GM18873 (cell line): ENCODE measurements around the gene TOM1L2.
"Not testable (repeated sequence)": the region's sequence is repeated elsewhere in the genome, so short reads cannot be mapped to it uniquely, and the experiment has no call there.

Experiments used
- ATAC-seq: cut with Tn5 transposase; IDR thresholded peaks from one replicate; pipeline ENCODE4 v1.9.1; 2021; ENCODE audit warnings: mild to moderate bottlenecking, moderate library complexity, moderate number of reproducible peaks; ENCODE audit not compliant: unreplicated experiment, low FRiP score

The TOM1L2 gene

DNA sequence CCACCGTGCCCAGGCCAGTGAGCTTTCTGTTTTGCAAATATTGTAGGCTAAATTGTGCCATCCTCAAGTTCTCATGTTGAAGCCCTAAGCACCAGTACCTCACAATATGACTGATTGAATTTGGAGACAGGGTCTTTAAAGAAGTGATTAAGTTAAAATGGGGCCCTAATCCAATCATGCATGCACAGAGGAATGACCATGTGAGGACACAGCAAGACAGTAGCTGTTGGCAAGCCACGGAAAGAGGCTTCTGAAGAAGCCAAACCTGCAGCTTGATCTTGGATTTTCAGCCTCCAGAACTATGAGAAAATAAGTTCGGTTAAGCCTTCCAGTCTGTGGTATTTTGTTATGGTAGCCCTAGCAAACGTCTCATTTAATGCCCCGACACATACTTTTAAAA is 24.9 kb downstream of the TOM1L2 start:
- ATAC-seq = no peak

DNA sequence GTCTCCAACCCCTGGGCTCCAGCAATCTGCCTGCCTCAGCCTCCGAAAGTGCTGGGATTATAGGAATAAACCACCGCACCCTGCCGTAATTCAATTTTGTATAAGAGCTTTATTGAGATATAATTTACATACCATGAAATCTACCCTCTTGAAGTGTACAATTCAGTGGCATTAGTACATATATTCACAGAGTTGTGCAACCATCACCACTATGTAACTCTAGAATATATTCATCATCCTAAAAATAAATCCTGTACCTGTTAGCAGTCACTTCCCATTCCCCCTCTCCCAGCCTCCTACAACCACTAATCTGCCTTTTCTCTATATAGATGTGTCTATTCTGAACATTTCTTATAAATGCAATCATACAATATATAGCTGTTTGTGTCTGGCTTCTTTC is 26.1 kb downstream of the TOM1L2 start:
- ATAC-seq = no peak

DNA sequence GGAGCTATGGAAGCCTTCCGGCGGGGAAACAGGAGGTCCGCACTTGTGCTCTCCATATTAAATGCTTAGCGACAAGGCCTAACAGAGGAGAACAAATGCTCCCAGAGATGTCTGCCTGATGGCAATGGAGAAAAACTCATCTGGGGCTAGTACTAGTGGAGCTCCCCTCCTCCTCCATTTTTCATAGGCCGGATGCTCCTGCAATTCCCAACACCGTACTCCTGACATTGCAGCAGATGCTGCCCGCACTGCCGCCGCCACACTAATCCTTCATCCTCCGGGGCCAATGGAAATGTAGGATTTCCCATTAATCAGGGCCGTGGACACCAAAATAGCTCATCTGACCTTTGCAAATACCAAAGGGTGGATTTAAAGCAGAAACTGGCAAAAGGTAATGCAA is 27.5 kb downstream of the TOM1L2 start:
- ATAC-seq = no peak

DNA sequence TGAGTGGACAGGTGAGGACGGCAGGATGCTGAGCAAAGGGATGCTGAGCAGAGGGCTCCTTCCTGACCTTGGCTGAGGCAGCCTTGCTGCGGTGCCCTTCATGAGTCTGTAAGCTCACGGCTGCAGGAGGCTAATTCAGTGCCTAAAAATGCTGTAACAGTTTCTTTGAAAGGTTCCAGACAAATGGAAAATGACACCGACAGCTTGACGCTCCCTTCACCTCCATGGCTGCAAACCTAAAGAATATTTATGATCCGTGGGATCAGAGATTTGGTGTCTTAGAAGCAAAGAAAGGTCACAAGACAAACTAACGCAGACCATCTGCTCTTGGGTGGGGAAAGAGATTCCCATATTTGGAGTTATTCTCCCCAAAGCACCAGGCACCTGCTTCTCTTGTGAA is 28.0 kb downstream of the TOM1L2 start:
- ATAC-seq = no peak

DNA sequence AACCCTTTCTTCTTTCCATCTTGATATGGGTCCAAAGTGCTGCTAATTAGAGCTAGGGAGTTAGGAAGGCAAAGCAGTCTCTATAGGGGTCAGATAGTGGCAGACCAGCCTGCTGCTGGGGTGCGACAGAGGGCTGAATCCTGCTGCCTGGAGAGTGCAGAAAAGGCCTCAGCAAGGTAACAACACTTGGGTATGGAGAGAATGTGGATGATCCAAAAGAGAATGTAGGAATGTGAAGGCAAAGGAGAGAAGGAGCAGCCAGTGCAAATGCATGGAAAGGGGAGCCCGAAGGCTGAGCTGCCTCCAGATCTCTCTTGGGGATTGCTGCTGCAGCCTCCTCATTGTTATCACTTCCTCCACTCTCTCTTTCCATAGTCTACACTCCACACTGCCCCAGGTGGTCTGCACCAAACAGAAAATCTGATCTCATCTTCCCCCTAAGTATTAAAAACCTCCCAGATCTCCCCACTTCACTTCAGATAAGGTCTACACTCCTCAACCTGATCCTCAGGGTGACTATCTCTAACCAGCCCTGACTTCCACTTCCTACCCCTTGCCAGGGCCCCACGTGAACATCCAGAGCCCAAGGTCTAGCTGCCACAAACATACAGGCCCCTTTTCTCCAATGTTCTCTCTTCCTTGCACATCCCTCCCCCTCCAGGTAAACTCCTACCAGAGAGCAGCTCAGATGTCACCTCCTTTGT is 28.8 kb downstream of the TOM1L2 start:
- ATAC-seq = no peak

DNA sequence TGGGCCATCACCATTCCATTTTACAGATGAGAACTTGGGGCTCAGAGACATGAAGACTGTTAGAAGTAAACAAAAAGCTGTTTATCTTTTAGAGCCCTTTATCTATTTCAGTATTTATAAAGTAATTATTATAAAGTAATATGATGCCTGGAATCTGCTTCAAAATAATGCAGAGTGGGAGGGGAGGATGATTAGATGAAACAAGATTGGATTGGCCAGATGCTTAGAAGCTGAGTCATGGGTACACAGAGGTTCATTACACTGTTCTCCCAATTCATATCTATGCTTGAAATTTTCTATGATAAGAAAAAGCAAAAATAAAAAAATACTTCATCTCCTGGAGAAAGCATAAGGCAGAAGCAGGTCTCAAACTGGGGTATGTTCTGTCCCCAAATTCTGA is 29.4 kb downstream of the TOM1L2 start:
- no peak for ATAC-seq

DNA sequence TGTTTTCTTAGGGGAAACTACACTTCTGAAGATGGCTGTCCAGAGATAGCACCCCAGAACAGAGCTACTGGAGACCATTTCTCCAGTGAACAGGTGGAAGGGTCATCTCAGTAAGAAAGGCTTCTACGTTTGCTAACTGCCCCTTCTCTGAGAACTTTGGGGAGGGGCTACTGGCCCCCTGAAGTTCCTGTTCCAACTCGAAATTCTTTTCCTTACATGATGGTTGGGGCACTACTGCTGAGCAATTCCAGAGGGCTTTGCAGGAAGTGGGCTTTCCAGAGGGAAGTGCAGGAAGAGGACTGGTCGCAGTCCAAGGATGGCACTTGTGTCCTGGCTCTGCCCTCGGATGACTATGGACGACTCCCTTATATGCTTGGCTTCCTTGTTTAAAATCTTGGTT is 31.2 kb downstream of the TOM1L2 start:
- ATAC-seq = no peak

DNA sequence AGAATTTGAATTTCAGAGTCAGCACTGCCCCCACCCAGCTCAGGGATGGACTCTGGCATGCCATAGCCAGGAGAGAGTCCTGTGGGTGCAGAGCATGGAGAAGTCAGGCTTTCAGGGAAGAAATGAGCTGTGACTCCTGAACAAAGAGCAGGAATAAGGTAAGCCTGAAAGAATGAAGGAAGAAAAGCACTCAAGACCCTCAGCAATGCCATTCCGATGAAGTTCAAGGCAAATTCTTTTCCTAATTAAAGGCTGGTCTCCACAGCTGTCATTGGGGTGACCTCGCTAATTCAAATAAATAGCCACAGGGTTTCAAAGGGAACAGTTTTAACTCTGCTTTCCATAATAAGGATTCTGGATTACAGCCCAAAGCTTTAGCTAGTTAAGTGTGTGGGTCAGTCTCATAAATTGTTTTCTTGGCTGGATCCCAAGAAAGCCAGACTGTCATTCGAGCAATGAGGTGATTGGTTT is 31.7 kb downstream of the TOM1L2 start:
- no peak for ATAC-seq

DNA sequence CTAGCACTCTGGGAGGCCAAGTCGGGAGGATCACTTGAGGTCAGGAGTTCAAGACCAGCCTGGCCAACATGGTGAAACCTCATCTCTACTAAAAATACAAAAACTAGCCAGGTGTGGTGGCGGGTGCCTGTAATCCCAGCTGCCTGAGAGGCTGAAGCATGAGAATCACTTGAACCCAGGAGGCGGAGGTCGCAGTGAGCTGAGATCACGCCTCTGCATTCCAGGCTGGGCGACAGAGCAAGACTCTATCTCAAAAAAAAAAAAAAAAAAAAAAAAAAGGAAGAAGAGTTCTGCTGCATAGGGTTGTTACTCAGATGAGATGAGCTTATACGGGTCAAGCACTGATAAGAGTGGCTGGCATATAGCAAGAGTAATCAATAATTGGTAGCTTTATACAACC is 32.3 kb downstream of the TOM1L2 start:
- ATAC-seq = not testable (repeated sequence)

DNA sequence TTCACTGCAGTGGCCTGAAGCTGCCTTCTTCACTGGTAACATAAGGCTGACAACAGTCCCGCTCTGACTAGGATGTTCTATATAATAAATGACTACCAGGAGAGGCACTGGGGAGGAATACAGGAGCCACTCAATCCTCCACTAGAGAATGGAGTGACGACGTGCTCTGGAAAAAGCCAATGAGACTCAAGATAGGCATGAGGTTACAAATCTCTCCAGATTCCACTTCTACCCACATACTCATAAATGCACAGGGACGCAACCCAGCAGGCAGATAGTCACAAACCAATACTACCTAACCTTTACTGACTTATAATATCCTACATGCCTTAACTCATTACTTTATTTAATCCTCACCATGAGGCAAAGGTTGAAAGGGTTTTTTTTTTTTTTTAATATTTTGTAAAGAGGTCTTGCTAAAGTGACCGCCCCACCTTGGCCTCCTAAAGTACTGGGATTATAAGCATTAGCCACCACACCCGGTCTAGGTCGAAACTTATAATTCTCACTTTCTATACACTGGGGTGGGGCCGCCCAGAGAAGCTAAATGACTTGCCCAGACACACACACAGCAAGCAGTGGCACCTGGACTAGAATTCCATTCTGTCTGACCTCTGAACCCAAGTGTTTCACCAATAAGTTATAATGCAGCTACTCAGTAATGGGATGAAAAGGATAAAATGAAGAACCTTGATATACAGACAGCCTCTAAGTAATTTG is 33.7 kb downstream of the TOM1L2 start:
- no peak for ATAC-seq

DNA sequence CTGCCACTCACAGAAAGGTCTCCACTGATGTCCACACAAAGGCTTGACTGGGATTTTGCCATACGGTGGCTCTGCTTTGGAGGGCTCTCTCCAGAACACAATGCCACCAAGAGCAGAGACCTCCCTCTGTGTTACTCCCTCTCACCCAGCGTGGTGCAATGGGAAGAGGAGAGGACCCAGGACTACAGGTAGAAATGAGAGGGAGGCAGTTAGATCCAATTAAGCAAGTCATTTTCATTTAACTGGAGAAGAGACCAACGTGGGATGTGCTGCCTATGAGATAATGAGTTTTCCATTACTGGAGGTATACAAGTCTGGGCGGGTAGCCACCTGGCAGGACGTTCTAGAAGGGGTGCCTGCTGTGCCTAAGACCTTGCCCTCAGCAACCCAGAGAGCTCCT is 34.2 kb downstream of the TOM1L2 start:
- ATAC-seq = no peak

DNA sequence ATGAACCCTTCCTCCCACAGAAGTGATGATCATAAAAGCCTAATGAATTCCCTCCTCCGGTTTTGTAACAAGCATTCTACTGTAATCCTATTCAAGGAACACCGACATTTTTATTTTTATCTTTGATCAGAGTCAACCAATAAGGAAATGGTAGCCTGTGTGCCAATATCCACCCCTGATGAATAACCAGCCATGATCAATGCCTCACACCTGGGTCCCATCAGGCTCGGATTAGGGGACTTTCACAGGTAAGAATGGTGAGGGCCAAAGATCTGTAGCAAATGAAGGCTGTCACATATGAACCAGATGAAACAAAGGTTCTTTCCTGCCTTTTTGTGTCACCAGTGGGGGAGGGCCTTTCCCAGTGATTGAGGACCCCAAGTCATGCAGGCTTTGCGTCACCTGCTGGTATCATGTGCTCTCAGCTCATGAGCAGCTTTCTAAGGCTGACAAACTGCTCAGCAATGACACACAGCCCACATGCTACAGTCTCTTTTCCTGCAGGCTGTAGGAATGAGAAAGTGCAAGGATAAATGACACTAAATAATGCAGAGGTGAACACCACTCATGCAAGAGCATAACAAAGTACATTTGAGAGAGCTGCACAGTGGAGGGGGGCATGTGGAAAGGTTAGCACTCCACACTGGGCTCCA is 34.9 kb downstream of the TOM1L2 start:
- ATAC-seq = no peak

DNA sequence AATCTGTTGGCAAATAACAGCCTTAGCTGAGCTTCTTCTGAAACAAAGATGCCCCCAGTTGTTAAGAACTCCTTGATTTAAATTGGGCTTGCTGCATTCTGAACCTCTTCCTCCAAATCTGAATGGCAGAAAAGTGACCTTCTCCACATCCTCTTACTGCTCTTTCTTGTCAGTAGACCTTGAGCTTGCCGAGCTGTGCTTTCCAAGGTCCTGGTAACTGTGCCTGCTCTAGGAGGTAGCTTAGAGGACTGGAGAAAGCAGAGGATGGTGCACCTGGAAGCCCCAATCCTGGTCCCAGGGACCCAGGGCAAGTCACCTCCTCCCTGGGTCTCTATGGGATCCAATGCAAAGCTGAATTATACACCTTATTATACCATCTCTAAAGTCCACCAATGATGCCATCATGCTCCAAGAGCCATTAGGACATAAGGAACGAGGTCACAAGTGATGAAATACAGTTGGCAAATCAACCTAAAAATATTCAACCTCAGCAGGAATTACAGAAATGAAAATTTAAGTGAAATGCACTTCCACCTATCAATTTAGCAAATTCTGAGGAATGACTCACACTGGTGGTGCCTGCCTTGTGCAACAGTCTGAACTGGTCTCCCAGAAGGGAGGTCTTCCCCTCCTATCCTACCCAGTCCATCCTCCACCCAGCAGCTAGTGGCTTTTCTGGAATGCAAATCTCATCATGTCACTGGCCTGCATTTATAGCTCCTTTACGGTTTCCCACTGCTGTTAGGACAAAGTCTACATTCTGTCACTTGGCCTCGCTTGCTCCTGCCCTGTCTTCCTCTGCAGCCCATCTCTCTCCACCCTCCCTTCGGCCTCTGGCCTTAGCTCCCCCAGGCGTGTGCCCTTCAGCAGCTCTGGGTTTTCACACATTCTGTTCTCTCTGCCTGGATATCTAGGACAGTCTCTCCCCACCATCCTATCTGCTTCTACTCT is 36.6 kb downstream of the TOM1L2 start:
- no peak for ATAC-seq

DNA sequence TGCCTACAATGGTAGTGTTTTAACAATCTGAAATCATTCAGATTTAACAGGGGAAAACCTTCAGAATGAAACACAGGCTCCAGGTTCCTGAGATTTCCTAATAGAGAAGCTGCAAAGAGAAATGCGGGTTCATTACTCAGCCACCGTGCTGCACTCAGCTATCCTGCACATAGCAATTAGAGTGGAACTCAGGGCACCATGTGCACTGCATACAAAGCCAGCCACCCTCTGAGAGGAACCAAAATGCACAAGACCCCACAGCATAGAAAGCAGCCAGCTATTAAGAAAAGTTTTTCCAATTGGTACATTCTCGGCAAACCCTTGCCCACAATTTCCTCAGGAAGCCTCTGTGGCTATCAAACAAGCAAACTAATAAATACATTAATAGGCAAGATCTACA is 37.4 kb downstream of the TOM1L2 start:
- no peak for ATAC-seq

DNA sequence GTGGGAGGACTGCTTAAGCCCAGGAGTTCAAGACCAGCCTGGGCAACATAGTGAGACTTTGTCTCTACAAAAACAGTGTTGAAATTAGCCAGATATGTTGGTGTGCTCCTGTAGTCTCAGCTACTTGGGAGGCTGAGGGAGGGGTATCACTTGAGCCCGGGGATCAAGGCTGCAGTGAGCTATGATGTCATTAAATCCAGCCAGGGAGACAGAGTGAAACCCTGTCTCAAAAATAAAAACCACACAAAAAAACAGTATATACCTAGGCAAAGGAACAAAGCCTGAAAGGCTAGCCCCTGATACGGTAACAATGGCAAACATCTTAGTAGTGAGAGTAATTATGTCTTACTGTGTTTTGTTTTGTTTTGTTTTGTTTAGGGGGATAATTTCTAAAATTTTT is 38.0 kb downstream of the TOM1L2 start:
- no peak for ATAC-seq

DNA sequence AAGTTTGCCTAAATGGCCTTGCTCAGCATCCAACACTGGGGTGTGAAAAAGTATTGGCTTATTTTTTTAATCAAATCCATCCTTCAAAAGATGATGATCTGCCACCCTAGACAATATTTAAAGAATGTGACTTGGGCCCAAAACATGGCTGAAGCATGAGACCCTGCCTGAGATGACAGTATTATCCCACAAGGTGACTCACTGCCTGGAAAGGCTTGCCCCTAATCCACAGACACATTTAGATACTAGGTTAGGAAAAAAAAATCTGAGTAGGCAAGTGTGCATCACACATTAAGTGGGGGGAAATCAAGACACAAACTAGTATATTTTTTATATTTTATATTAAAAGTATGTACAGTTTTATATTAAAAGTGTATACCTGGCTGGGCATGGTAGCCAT is 38.4 kb downstream of the TOM1L2 start:
- ATAC-seq = no peak

DNA sequence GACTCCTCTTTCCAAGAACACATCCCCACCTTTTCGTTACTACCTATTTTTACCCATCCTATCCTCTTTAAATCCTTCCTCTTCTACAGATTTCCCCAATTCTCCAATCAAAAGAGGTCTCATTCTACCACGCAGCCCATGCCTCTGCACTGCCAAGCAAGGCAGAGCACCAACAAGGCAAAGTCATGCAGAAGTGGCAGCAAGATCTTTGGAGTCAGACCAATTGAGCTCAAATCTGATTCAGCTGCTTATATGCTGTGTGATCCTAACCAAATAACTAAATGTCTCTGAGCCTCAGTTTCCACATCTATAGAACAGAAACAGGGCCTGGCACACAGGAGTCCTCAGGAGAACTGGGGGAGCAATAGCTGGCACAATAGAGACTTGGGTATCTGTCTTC is 41.0 kb downstream of the TOM1L2 start:
- no peak for ATAC-seq

DNA sequence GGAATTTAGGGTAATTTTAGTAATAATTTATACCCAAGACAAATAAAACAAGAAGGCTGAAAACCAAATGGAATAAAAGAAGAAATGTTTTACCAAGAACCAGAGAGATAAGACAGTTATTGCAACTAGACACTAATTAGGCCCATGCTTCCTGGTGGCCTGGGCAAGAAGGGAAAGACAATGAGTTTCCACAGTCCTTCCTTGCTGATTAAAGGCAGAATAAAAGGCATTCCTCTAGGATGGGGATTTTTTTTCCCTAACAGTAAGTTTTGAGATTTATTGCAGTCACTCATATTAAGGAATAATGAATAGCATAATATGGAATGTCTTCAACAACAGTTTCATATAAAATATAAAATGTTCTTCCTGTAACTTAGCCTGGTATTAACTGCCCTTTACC is 41.5 kb downstream of the TOM1L2 start:
- no peak for ATAC-seq

DNA sequence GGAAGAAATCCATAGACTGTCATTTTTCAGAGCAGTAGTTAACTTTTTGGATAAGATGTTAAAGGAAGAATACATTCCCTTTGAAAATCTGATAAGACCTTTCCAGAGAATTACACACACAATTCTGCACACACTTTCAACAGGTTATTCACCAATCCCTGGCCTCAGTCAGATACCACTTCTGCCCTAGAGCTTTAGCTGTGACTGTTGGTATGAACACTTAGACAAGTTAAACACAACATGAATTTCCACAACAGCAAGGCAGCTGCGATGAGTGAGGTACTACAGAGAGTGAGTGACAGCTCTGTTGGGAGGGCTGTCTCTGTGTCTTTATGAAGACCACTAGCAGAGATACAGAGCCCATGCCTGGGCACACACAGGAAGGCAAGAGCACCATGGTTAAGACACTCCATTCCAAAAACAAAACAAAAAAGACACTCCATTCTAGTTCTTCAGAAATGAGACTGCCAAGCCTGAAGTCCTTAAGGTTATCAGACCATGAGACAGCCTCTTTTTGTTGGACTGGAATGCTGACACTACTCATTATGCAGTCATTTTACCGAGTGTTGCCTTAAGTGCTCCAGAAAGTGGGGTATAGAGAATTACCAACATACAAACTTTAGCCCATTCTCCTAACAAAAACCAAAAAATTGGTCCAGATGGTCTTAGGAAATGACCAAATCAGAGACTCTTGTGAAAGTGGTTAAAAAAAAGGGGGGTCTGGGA is 42.4 kb downstream of the TOM1L2 start:
- no peak for ATAC-seq
